Cerebellar cortex (tissue), 1 donor: ENCODE measurements around the gene ECEL1.
A peak's percentile ranks its signal among the peaks of the same experiment; 100 is the strongest.
"Not testable (repeated sequence)": the region's sequence is repeated elsewhere in the genome, so short reads cannot be mapped to it uniquely, and the experiment has no call there.

Experiments
- DNase-seq: peaks from one replicate; pipeline ENCODE4 v3.0.0-alpha.2; 2015; ENCODE audit warnings: low spot score

The ECEL1 gene

DNA sequence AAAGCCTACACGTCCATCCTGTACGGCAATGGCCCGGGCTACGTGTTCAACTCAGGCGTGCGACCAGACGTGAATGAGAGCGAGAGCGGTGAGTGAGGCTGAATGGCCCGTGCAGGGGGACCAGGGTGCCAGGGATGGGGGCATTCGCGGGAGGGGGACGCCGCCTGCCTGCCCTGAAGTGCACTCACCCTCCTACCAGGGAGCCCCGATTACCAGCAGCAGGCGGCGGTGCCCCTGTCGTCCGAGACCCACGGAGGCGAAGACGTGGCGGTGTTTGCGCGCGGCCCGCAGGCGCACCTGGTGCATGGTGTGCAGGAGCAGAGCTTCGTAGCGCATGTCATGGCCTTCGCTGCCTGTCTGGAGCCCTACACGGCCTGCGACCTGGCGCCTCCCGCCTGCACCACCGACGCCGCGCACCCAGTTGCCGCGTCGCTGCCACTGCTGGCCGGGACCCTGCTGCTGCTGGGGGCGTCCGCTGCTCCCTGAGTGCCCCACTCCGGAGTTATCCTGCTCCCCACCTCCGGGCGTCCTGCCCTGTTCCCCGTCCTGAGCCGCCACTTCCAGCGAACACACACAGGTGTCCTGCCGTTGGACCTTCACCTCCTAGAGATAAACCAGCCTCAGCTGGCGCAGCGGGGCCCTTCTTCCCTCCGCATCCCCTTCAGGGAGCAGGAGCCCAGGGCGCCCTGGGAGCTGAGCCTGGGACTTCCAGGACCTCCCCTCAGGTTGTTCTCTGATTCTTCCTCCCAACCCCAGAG lies 28.8 kb downstream of the ECEL1 start:
- no peak for DNase-seq

DNA sequence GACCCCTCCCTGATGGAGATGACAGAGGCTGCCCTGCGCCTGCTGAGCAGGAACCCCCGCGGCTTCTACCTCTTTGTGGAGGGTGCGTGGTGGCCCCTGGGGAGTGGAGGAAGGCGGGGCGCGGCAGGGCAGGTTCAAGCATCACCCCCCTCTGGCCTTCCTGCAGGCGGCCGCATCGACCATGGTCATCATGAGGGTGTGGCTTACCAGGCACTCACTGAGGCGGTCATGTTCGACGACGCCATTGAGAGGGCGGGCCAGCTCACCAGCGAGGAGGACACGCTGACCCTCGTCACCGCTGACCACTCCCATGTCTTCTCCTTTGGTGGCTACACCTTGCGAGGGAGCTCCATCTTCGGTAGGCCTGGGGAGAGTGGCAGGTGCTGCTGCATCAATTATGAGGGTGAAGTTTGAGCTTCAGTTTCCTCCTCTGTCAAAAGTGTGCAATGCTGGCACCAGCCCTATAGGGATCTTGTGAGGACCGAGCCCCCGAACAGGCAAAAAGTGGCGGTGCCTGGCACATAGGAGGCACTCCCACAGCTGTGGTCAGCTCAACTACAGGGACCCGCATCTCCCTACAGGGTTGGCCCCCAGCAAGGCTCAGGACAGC lies 29.5 kb downstream of the ECEL1 start:
- DNase-seq = no peak

DNA sequence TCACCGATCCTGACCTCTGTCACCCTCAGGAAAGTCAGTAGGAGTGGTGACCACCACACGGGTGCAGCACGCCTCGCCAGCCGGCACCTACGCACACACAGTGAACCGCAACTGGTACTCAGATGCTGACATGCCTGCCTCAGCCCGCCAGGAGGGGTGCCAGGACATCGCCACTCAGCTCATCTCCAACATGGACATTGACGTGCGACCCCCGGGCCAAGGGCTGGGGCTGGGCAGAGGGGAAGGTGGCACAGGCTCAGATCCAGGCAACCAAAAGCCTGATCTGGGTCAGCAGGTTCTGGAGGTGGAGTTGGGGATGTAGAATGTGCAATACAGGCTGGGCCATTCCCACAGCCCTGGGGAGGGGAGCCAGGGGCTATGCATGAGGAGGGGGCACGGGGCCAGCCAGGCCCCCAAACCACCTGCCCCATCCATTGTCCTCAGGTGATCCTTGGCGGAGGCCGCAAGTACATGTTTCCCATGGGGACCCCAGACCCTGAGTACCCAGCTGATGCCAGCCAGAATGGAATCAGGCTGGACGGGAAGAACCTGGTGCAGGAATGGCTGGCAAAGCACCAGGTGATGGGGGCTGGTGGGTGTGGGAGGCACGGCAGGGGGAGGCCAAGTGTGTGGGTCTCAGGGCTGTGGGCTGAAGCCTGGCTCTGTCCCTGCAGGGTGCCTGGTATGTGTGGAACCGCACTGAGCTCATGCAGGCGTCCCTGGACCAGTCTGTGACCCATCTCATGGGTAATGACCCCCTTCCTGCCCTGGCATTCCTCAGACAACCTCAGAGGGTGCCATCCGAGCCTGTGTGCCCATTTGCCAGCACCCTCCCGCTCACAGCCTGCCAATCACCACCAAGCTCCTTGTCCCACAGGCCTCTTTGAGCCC lies 30.3 kb downstream of the ECEL1 start:
- no peak for DNase-seq

DNA sequence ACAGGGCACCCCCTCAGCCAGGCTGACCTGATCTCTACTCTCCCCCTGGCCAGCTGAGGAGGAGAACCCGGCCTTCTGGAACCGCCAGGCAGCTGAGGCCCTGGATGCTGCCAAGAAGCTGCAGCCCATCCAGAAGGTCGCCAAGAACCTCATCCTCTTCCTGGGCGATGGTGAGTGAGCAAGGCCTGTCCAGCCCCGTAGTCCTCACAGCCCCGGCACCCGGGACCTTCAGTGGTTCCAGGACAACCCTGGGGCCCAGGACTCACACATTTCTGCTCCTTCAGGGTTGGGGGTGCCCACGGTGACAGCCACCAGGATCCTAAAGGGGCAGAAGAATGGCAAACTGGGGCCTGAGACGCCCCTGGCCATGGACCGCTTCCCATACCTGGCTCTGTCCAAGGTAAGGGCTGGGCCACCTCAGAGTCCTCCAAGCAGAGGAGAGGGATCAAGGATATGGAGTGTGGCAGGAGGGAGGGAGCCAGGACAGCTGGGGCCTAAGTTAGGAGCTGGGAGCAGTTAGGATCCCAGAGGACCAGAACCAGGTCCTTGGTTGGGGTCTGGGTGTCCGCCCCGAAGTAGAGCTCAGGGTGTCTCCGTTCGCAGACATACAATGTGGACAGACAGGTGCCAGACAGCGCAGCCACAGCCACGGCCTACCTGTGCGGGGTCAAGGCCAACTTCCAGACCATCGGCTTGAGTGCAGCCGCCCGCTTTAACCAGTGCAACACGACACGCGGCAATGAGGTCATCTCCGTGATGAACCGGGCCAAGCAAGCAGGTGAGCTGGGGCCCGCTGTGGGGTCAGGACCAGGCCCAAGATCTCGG lies 31.1 kb downstream of the ECEL1 start:
- DNase-seq = no peak

DNA sequence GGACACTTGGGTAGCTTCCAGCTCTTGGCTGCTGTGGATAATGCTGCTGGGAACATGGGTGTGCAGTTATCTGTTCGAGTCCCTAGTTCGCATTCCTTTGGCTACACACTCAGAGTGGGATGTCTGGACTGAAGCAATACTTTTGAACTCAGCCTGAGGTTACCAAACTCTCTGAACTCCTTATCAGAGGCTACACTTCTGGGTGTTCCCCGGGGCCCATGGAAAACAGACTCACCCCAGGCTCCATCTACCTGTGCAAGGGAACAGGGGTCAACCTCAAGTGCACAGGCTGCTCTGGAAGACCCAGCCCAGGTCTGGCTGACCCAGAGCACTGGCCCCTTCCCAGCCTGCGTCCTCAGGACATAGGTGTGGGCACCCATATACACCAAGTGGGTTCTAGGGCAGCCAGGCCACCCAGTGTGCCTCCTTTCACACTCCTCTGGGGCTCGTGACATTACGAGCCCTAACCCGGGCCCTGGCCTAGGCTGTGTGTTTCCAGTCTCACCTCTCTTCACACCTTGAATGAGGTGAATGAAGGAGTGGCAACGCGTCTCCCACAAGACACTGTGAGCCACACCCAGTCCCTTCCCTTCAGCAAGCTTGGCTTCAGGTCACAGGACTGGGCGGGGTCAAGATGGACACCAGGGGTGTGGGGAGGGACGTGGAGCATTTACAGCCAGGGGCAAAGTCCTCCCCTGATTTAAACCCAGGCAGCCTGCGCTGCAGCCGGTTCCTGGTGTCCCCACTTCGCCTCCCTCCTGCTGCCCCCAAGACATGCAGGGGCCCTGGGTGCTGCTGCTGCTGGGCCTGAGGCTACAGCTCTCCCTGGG lies 32.0 kb downstream of the ECEL1 start, which contains the start of gene ALPI:
Gene ALPI, plus strand, starts transcription at position 728 of the 830 bp plus-strand sequence. Its CDS starts 47 bp downstream, at position 775.
- no peak for DNase-seq

DNA sequence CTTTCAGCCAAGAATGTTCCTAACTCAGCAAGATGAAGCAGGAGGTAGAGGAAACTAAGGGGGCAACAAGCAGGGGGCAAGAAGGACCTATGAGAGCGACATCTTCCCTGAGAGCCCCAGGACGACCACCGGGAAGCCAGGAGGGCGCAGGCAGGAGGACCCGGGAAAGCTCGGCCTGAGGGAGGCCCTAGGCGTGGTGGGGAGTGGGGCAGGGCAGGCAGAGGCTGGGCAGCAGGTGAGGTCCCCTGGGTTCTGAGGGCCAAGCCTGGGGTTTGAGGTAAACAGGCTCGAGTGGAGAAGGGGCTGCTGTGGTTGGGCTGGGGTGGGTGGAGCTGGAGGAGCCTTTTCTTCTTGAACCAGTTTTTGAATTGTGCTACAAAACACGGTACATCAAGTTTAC lies 33.0 kb downstream of the ECEL1 start:
- DNase-seq = no peak

DNA sequence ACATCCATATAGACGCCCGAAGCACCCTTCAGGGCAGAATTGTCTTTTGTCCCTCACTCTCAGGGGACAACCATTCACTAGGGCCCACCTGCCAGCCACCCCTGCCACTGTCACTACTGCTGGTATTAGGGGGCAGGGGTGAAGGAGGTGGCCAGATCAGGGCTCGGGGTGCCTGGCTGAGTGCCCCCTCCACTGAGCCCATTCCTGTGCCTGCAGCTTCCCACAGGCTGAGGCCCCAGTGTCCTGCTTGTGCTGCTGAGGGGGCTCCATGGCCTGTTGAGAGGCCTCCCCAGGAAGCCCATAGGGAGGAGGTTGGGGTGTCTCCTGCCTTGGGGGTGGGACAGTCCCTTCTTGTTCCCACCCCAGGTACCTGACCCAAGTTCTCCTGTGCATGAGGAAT lies 36.0 kb downstream of the ECEL1 start:
- DNase-seq = not testable (repeated sequence)

DNA sequence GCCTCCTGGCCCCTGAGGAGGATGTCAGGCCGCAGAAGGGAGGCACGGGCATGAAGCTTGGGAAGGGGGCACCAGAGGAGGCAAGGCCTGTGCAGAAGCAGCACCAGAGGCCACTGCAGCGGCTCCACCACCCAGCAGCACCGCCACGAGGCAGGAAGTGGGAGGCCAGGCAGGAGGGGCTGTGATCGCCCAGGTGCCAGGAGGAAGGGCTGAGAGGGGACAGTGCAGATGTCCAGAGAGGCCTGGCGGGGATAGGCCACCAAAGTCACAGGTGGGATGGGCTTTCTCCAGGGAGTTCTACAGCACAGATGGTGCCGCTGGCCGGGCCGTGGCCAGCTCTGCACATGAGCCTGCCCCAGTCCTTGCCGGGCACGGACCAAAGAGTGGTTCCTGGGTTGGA lies 37.7 kb downstream of the ECEL1 start:
- DNase-seq = no peak

DNA sequence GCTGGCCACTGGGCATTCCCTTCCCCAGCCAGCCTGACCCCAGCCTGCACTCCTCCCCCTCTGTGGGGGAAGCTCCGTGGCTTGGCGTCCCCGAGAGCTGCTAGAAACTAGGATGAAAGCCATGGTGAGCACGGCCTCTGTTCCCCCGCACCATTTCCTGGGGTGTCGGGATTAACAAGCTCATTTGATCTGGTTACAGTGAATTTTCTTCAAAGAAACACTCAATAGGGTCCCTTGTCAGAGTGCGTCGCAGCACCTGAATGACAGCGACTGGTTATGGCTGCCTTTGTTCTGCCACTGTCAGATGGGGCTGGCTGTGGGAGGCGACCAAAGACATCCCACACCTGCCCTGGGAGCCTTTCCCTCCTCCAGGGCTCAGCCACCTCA lies 39.3 kb downstream of the ECEL1 start:
- DNase-seq = no peak

DNA sequence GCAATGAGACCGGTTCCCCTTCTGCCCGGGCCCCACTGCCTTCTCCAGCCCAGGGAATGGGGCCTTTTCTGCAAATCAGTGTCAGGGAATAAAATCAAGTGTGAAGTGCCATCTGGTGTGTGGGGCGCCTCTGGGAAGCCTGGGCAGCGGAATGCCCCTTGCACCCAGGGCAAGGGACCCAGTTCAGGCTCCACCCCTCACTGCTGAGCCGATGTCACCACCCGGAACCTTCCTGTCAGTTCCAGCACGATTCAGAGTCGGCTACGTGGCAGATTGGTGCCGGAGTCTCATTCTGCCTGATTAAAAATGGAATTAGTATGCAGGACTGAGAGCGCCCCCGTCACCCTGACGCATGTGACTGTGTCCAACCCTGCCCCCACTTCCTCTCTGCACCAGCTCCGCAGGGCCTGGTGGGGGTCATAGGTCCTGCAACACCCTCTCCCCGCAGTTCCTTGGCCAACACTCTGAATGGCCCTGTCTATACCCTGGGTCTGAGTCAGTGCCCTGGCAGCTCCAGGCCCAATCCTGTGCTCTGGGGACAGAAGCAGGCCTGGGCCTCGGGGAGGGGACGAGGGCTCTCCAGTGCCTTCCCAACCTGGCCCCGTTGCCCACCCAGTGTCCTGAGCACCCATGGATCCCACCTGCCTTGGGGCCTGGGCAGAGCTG lies 39.9 kb downstream of the ECEL1 start:
- no peak for DNase-seq

DNA sequence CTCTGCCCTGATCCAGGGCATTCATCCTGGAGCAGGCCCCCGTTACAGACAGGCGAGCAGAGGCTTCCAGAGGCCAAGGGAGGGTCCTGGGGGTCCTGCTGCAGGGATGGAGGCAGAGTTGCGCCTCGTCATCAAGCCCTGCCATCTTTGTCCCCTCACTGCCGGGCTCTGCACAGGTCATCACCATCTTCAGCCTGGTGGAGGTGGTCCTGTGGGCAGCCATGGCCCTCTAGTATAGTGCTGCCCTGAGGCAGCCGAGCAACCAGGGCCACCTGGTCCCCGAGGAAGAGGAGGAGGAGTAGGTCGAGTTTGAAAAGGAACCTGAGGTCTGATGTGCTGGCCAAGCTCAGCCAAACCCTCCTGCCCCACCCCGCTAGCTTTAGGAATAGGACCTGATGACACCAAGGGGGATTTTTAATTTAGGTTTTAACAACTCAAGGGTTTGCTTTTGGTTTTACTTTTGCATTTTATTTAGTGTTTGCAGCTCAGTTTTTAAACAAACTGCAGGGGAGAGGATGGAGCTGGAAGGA lies 40.5 kb downstream of the ECEL1 start:
- DNase-seq = no peak

DNA sequence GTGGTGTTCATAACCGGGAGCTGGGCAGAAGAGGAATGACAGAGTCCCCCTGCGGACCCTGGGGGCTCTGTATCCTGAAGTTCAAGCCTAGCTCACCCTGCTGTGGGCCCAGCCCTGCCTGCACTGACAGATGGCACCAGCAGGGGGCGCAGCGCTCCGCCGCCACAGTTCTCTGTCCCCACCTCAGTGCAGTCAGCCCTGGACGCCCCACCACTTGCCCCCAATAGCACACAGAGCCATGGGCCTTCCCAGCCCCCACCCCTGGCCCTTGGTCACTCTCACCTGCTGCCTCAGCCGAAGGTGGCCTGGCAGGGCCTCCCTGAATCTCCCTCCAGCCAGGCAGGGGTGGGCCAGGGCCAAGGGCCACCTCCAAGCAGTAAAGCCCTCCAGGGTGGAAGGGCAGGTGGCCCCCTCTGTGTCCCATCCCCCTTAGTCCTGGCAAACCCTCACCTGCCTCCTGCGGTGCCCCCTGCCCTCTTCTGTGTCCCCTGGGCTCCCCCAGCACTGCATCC lies 41.3 kb downstream of the ECEL1 start:
- DNase-seq = not testable (repeated sequence)

DNA sequence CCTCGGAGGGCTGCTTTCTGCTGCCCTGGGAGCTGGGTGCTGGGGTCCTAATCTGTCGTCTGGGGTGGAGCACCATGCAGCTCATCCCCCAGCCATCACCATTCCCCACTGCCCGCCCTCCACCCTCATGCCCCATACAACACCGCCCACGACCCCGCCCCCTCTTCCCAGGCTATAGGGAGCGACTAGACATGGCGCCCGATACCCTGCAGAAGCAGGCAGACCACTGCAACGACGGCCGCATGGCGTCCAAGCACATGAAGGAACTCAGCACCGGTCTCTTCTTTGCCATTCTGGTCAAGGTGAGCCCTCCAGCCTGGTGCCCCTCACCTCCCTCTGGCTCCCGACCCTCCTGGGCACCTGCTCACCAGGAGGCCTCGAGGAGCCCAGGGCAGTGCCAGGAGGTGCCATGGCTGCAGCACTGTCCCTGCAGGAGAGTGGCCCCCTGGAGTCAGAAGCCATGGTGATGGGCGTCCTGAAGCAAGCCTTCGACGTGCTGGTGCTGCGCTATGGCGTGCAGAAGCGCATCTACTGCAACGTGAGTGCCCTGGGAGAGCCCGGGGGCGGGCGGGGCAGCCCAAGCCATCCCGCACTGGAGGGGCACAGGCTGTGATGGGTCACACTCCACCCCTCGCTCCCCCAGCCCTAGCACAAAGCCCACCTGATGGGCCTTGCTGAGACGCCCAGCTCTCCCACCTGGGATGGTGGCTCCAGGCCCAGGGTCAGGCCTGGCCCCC lies 42.3 kb downstream of the ECEL1 start:
- DNase-seq = not testable (repeated sequence)

DNA sequence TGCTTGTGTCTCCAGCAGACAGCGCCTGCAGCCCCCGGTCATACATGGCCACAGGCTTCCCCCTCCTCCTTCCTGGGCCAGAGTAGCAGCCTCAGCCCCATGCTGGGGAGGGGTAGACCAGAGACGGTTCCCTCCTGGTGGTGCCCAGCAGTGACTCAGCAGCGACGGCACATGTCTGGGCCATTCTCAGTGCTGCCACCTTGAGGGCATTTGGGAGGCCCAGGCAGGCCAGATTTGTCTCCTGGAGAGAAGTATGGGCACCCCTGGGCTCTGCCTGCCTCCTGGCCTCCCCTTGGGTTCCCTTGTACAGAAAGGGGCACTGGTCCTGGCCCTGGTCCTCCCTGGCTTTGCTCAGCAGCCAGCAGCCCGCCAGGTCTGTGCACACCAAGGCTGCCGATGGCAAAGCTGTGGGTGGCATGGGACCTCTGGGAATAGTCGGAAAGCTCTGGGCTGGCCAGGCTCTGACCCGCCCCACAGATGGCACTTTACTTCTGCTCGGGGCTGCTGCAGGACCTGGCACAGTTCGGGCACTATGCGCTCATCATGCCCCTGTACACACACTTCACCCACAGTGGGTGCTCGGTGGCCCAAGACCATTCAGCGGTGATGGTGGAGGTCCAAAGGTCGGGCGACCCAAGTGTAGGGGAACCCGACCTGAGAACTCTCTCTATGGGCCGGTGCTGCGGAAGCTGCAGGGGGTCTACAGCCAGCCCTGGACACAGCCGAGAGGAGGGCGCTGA lies 43.1 kb downstream of the ECEL1 start:
- DNase-seq = peak; percentile 42

DNA sequence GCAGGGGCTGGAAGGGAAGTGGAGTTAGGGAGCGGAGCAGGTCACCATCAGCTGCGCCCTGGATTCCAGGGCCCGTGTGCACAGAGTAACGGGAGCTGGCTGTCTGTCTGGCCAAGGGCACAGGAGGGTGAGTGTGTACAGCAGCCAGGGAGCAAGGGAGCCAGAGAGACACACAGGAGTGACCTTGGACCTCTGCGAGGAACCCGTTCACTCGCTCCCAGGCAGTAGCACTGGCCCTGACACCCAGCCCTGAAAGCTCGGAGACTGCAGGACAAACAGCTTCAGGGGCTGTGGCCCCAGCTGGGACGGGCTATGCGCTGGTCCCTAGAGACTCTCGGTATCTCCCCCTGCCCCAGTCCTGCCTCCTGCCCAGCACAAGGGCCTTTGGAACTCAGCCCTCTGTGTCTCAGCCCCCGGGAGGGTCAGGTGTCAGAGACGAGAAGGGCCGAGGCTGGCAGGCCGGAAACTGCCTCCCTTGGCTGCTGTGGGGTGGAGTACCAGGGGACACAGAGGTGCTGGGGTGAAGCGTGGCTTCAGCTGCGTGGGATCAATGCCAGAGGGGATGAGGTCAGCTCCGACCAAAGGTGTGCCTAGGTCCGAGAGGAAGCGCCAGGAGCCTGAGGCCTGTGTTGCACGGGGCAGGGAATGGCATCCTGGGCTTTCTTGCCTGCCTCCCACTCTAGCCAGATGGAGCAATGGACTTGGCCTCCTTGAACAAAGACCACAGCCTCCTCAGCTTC lies 43.8 kb downstream of the ECEL1 start:
- not testable (repeated sequence) for DNase-seq

DNA sequence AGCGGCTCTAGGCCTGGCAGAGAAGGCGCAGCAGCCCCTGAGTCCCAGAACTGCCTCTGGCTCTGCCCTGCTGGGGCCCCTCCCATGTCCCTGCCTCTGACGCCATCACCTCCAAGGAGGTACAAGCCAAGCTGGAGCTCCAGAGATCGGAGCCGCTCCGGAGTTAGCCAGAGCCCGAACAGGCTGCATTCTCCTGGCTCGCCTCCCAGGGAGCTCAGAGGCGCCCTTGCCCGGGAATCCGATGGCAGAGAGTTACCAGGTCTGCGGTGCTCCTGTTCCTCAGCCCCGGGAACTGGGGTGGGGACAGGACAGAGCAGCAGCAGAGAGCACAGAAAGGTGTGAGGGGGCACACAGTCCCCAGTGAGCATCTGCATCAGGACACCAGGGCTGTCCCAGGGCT lies 44.6 kb downstream of the ECEL1 start:
- DNase-seq = not testable (repeated sequence)

DNA sequence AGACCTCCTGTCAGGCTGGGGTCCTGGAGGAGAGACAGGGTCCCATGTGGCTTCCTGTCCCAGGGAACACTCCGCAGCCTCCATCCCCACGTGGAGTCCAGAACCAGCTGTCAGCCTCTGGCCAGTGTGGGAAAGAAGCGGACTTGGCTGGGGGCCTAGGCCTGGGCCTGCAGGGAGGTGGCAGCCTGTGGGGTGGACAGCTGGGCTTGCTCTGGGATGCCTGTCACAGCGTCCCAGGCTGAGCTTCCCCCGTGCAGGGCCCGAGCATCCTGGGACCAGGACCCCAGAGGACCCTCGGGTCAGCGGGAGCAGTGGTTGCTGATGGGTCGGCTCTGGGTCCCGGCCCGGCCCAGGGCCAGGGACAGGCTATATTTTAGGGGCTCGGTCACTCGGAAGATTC lies 45.2 kb downstream of the ECEL1 start:
- not testable (repeated sequence) for DNase-seq

DNA sequence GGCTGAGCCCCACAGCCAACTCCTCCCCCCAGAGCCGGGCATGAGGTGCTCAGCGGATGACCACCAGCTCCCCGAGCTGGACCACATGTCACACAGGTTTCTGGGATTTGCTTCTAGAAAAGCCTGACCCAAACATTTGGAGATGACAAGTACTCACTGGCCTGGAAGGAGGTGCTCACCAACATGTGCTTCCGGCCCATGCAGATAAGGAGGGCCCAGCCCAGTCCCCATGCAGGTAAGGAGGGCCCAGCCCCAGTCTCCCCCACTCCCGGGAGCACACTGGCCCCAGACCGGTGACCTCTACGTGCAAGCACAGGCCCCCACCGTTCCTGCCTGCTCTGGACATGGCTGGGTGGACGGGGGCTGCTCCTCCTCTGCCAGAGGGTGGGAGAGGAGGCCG lies 45.7 kb downstream of the ECEL1 start:
- not testable (repeated sequence) for DNase-seq
